IgD-negative memory B cell (primary cell): ENCODE data around the gene SLC8A1. TPM values are rescaled to one million over a fixed set of nuclear protein-coding genes. Genes with fewer than 3 reads are reported as not detected.

Experiments used
- H3K27ac Mint-ChIP-seq, 3 donors: one replicate each; pipeline ENCODE4 v1.8.0; 2020 to 2022; ENCODE audit warnings: mild to moderate bottlenecking in 3 of 3, mixed read lengths in 3 of 3, moderate library complexity in 1 of 3
- H3K27me3 Mint-ChIP-seq: one replicate; pipeline ENCODE4 v1.8.0; 2021; ENCODE audit warnings: mixed read lengths
- H3K36me3 Mint-ChIP-seq: one replicate; pipeline ENCODE4 v1.8.0; 2020; ENCODE audit warnings: mild to moderate bottlenecking, mixed read lengths
- H3K4me1 Mint-ChIP-seq, 3 donors: one replicate each; pipeline ENCODE4 v1.8.0; 2020 to 2022; ENCODE audit warnings: mixed read lengths in 3 of 3, mild to moderate bottlenecking in 1 of 3
- H3K4me3 Mint-ChIP-seq, 4 donors: one replicate each; pipeline ENCODE4 v1.8.0; 2020 to 2022; ENCODE audit warnings: mild to moderate bottlenecking in 4 of 4, mixed read lengths in 4 of 4, moderate library complexity in 3 of 4
- H3K9me3 Mint-ChIP-seq, 3 donors: one replicate each; pipeline ENCODE4 v1.8.0; 2020 to 2021; ENCODE audit warnings: mixed read lengths in 3 of 3, mild to moderate bottlenecking in 1 of 3
- polyA plus RNA-seq: library from polyadenylated mRNA; unstranded; fragments of 300-500 nt; fragmentation: Illumina TruSeq; gene quantifications from one replicate; pipeline ENCODE4 v1.2.3, GENCODE V29; 2021

The SLC8A1 gene
- polyA plus RNA-seq, 1 donor from 2014 or later, result not detected

GRCh38 chr2:40210968-40211353 is 240.9 kb downstream of the SLC8A1 start:
- no peaks in the 10 kb centered on the region for H3K9me3 Mint-ChIP-seq
- H3K27ac Mint-ChIP-seq, result no peak overlapping the region
- H3K4me3 Mint-ChIP-seq, result no peak overlapping the region
- H3K4me1 Mint-ChIP-seq, result peaks cover 4 to 9% (median 7%) of the 10 kb centered on the region in 3 donors
- H3K27me3 Mint-ChIP-seq, result no peaks in the 10 kb centered on the region
- no peaks in the 10 kb centered on the region for H3K36me3 Mint-ChIP-seq

- Mint-ChIP-seq H3K4me1 (peaks cover 4 to 9% (median 7%) of the 10 kb centered on the region in 3 donors), H3K4me3 (no peak overlapping the region), H3K27ac (no peak overlapping the region)
Measured at GRCh38 chr2:40210344-40210967, 241.4 kb downstream of the SLC8A1 start.

GRCh38 chr2:40209761-40210160 is 242.1 kb downstream of the SLC8A1 start:
- Mint-ChIP-seq H3K9me3 (peaks cover 0 to 4% (median 0%) of the 10 kb centered on the region in 3 donors), H3K36me3 (no peaks in the 10 kb centered on the region), H3K27ac (no peak overlapping the region), H3K4me1 (peaks cover 4 to 9% (median 7%) of the 10 kb centered on the region in 3 donors), H3K27me3 (peaks cover 2% of the 10 kb centered on the region), H3K4me3 (no peak overlapping the region)

More at GRCh38 chr2:40210344-40210967, 241.4 kb downstream of the SLC8A1 start:
- Mint-ChIP-seq H3K9me3 (peaks cover 0 to under 1% (median 0%) of the 10 kb centered on the region in 3 donors), H3K27me3 (no peaks in the 10 kb centered on the region), H3K36me3 (no peaks in the 10 kb centered on the region)

- Mint-ChIP-seq H3K27ac (no peak overlapping the region), H3K4me3 (no peak overlapping the region), H3K27me3 (peaks cover 2% of the 10 kb centered on the region), H3K36me3 (no peaks in the 10 kb centered on the region), H3K9me3 (peaks cover 0 to 5% (median 0%) of the 10 kb centered on the region in 3 donors), H3K4me1 (peaks cover 4 to 9% (median 7%) of the 10 kb centered on the region in 3 donors)
Measured at GRCh38 chr2:40208463-40208862, 243.4 kb downstream of the SLC8A1 start.

GRCh38 chr2:40204268-40204667 is 247.6 kb downstream of the SLC8A1 start:
- no peak overlapping the region for H3K27ac Mint-ChIP-seq
- no peaks in the 10 kb centered on the region for H3K4me1 Mint-ChIP-seq
- peaks cover 0 to 5% (median 0%) of the 10 kb centered on the region in 3 donors for H3K9me3 Mint-ChIP-seq
- H3K4me3 Mint-ChIP-seq, result no peak overlapping the region
- no peaks in the 10 kb centered on the region for H3K36me3 Mint-ChIP-seq
- peaks cover 2% of the 10 kb centered on the region for H3K27me3 Mint-ChIP-seq

GRCh38 chr2:40202798-40203400 is 249.0 kb downstream of the SLC8A1 start:
- H3K27ac Mint-ChIP-seq, result no peak overlapping the region
- H3K4me1 Mint-ChIP-seq, result no peaks in the 10 kb centered on the region
- peaks cover 0 to 5% (median 0%) of the 10 kb centered on the region in 3 donors for H3K9me3 Mint-ChIP-seq
- H3K36me3 Mint-ChIP-seq, result no peaks in the 10 kb centered on the region
- peaks cover 2% of the 10 kb centered on the region for H3K27me3 Mint-ChIP-seq
- no peak overlapping the region for H3K4me3 Mint-ChIP-seq

- Mint-ChIP-seq H3K4me3 (no peak overlapping the region), H3K27ac (no peak overlapping the region), H3K36me3 (no peaks in the 10 kb centered on the region), H3K27me3 (peaks cover 4% of the 10 kb centered on the region), H3K4me1 (no peaks in the 10 kb centered on the region), H3K9me3 (peaks cover 0 to 5% (median 0%) of the 10 kb centered on the region in 3 donors)
Measured at GRCh38 chr2:40201425-40201824, 250.5 kb downstream of the SLC8A1 start.

- H3K4me1 Mint-ChIP-seq, result no peaks in the 10 kb centered on the region
- H3K36me3 Mint-ChIP-seq, result no peaks in the 10 kb centered on the region
- H3K4me3 Mint-ChIP-seq, result no peak overlapping the region
- no peak overlapping the region for H3K27ac Mint-ChIP-seq
- H3K9me3 Mint-ChIP-seq, result peaks cover 0 to 4% (median 0%) of the 10 kb centered on the region in 3 donors
- peaks cover 4% of the 10 kb centered on the region for H3K27me3 Mint-ChIP-seq
Measured at GRCh38 chr2:40200366-40200915, 251.4 kb downstream of the SLC8A1 start.

- Mint-ChIP-seq H3K4me1 (no peaks in the 10 kb centered on the region), H3K4me3 (no peak overlapping the region), H3K9me3 (peaks cover 0 to 2% (median 0%) of the 10 kb centered on the region in 3 donors), H3K36me3 (no peaks in the 10 kb centered on the region), H3K27me3 (peaks cover 2% of the 10 kb centered on the region), H3K27ac (no peak overlapping the region)
Measured at GRCh38 chr2:40199771-40200170, 252.1 kb downstream of the SLC8A1 start.

GRCh38 chr2:40197121-40197520 is 254.8 kb downstream of the SLC8A1 start:
- H3K4me3 Mint-ChIP-seq, result no peak overlapping the region
- H3K27me3 Mint-ChIP-seq, result peaks cover 2% of the 10 kb centered on the region
- H3K9me3 Mint-ChIP-seq, result peaks cover 0 to 3% (median 0%) of the 10 kb centered on the region in 3 donors
- H3K4me1 Mint-ChIP-seq, result no peaks in the 10 kb centered on the region
- no peak overlapping the region for H3K27ac Mint-ChIP-seq
- no peaks in the 10 kb centered on the region for H3K36me3 Mint-ChIP-seq

GRCh38 chr2:40193670-40194026 is 258.2 kb downstream of the SLC8A1 start:
- H3K27me3 Mint-ChIP-seq, result peaks cover 2% of the 10 kb centered on the region
- no peak overlapping the region for H3K27ac Mint-ChIP-seq
- no peak overlapping the region for H3K4me3 Mint-ChIP-seq
- peaks cover 2% of the 10 kb centered on the region for H3K36me3 Mint-ChIP-seq
- no peaks in the 10 kb centered on the region for H3K4me1 Mint-ChIP-seq
- peaks cover 0 to 3% (median 0%) of the 10 kb centered on the region in 3 donors for H3K9me3 Mint-ChIP-seq

GRCh38 chr2:40192864-40193669 is 258.8 kb downstream of the SLC8A1 start:
- Mint-ChIP-seq H3K27me3 (peaks cover 2% of the 10 kb centered on the region), H3K4me3 (no peak overlapping the region), H3K9me3 (peaks cover 0 to 3% (median 0%) of the 10 kb centered on the region in 3 donors), H3K36me3 (peaks cover 2% of the 10 kb centered on the region), H3K27ac (no peak overlapping the region), H3K4me1 (no peaks in the 10 kb centered on the region)

GRCh38 chr2:40190457-40190856 is 261.4 kb downstream of the SLC8A1 start:
- Mint-ChIP-seq H3K27ac (peak overlapping the region in 1 of 3 donors; percentile 15), H3K36me3 (peaks cover 2% of the 10 kb centered on the region), H3K27me3 (no peaks in the 10 kb centered on the region), H3K4me1 (no peaks in the 10 kb centered on the region), H3K4me3 (no peak overlapping the region), H3K9me3 (peaks cover 0 to 3% (median 0%) of the 10 kb centered on the region in 3 donors)

- H3K4me3 Mint-ChIP-seq, result no peak overlapping the region
- no peaks in the 10 kb centered on the region for H3K4me1 Mint-ChIP-seq
- peaks cover 2% of the 10 kb centered on the region for H3K36me3 Mint-ChIP-seq
- peaks cover 0 to 3% (median 0%) of the 10 kb centered on the region in 3 donors for H3K9me3 Mint-ChIP-seq
- no peak overlapping the region for H3K27ac Mint-ChIP-seq
- H3K27me3 Mint-ChIP-seq, result no peaks in the 10 kb centered on the region
Measured at GRCh38 chr2:40189881-40190280, 262.0 kb downstream of the SLC8A1 start.

- Mint-ChIP-seq H3K9me3 (no peaks in the 10 kb centered on the region), H3K4me3 (no peak overlapping the region), H3K27me3 (no peaks in the 10 kb centered on the region), H3K4me1 (no peaks in the 10 kb centered on the region), H3K36me3 (peaks cover 2% of the 10 kb centered on the region), H3K27ac (no peak overlapping the region)
Measured at GRCh38 chr2:40187054-40187453, 264.8 kb downstream of the SLC8A1 start.
